Thoracic aorta (tissue), 2 donors: ENCODE measurements around the gene PHLDA3. TPM values are rescaled to one million over a fixed set of nuclear protein-coding genes. Genes with fewer than 3 reads are reported as not detected.
"Not testable (repeated sequence)": the region's sequence is repeated elsewhere in the genome, so short reads cannot be mapped to it uniquely, and the experiment has no call there.

Experiments used
- ATAC-seq: fragments of 150-250 bp; one replicate; pipeline ENCODE4 v1.8.0; 2017; ENCODE audit warnings: low read depth; ENCODE audit not compliant: insufficient number of reproducible peaks, low FRiP score
- DNase-seq: peaks from one replicate; pipeline ENCODE4 v3.0.0-alpha.2; 2020; ENCODE audit warnings: low spot score
- H3K27ac ChIP-seq, 2 donors: fragments of 200-600 bp; sonication (generic); 1 replicate in 1 of 2; 2 replicates in 1 of 2; pipeline ENCODE4 v1.5.1; 2016; ENCODE audit warnings: mild to moderate bottlenecking in 2 of 2, moderate library complexity in 2 of 2
- H3K27me3 ChIP-seq: fragments of 200-600 bp; sonication (generic); replicated peaks from 2 replicates; pipeline ENCODE4 v1.6.0; 2016; ENCODE audit warnings: mild to moderate bottlenecking; ENCODE audit not compliant: insufficient read depth
- H3K36me3 ChIP-seq: fragments of 200-600 bp; sonication (generic); one replicate; pipeline ENCODE4 v1.5.1; 2016
- H3K4me1 ChIP-seq, 2 donors: fragments of 200-600 bp; sonication (generic); 1 replicate in 1 of 2; 2 replicates in 1 of 2; pipeline versions ENCODE4 v1.5.1 to v1.6.0; 2016; ENCODE audit warnings: low read depth in 2 of 2, mild to moderate bottlenecking in 1 of 2; ENCODE audit not compliant: control insufficient read depth in 1 of 2
- H3K4me3 ChIP-seq: fragments of 200-600 bp; sonication (generic); 2 replicates; pipeline ENCODE4 v1.5.1; 2016; ENCODE audit warnings: mild to moderate bottlenecking
- H3K9me3 ChIP-seq: fragments of 200-600 bp; sonication (generic); 2 replicates; pipeline ENCODE4 v1.5.1; 2016
- CTCF ChIP-seq: fragments of 200-600 bp; sonication (generic); IDR thresholded peaks from one replicate; pipeline ENCODE4 v1.5.1; 2019; ENCODE audit warnings: antibody characterized with exemption
- total RNA-seq, 2 donors: library from RNA; depleted of rRNA; stranded (reverse); fragments of >200 nt; gene quantifications; one replicate each; pipeline versions ENCODE4 v1.1.0 to v1.2.3, GENCODE V29; 2016

Gene PHLDA3
- total RNA-seq, 2 donors from 2014 or later, result 65.7 to 134 TPM

GRCh38 chr1:201482755-201483154 lies 13.8 kb upstream of the PHLDA3 start:
- peaks cover 11 to 58% of the 10 kb centered on the region in 2 donors for H3K4me1 ChIP-seq
- no peak overlapping the region for H3K4me3 ChIP-seq
- ATAC-seq, result no peak
- H3K27ac ChIP-seq, result peak overlapping the region in 1 of 2 donors; percentile 61
- no peaks in the 10 kb centered on the region for H3K9me3 ChIP-seq
- H3K36me3 ChIP-seq, result peaks cover 38% of the 10 kb centered on the region
- no peak for DNase-seq
- no peaks in the 10 kb centered on the region for H3K27me3 ChIP-seq
- no peak for TF ChIP-seq CTCF

GRCh38 chr1:201481761-201482493 lies 12.9 kb upstream of the PHLDA3 start:
- peaks cover 11 to 49% of the 10 kb centered on the region in 2 donors for H3K4me1 ChIP-seq
- peak overlapping the region; percentile 68 for H3K4me3 ChIP-seq
- no peaks in the 10 kb centered on the region for H3K27me3 ChIP-seq
- peak; percentile 93 for TF ChIP-seq CTCF
- H3K27ac ChIP-seq, result peak overlapping the region; percentile 37 to 61
- DNase-seq (no peak), ATAC-seq (peak; percentile 3)
- H3K9me3 ChIP-seq, result no peaks in the 10 kb centered on the region
- H3K36me3 ChIP-seq, result peaks cover 31% of the 10 kb centered on the region

- Histone ChIP-seq H3K36me3 (peaks cover 22% of the 10 kb centered on the region), H3K4me1 (peaks cover 11 to 40% of the 10 kb centered on the region in 2 donors), H3K9me3 (no peaks in the 10 kb centered on the region), H3K4me3 (peak overlapping the region; percentile 68), H3K27me3 (no peaks in the 10 kb centered on the region), H3K27ac (peak overlapping the region; percentile 37 to 61)
- TF ChIP-seq CTCF, result no peak
- ATAC-seq (no peak), DNase-seq (no peak)
These were observed 12.0 kb upstream of the PHLDA3 start for GRCh38 chr1:201481004-201481380.

GRCh38 chr1:201480231-201481003 lies 11.4 kb upstream of the PHLDA3 start:
- TF ChIP-seq CTCF, result no peak
- Histone ChIP-seq H3K27ac (peak overlapping the region; percentile 61 to 65), H3K4me3 (peak overlapping the region; percentile 68), H3K36me3 (peaks cover 16% of the 10 kb centered on the region), H3K4me1 (peaks cover 14 to 39% of the 10 kb centered on the region in 2 donors), H3K9me3 (no peaks in the 10 kb centered on the region), H3K27me3 (no peaks in the 10 kb centered on the region)
- ATAC-seq (no peak), DNase-seq (no peak)

GRCh38 chr1:201479201-201479730 lies 10.3 kb upstream of the PHLDA3 start:
- TF ChIP-seq CTCF, result no peak
- Histone ChIP-seq H3K27me3 (no peaks in the 10 kb centered on the region), H3K4me1 (peaks cover 16 to 39% of the 10 kb centered on the region in 2 donors), H3K27ac (peak overlapping the region in 1 of 2 donors; percentile 65), H3K4me3 (no peak overlapping the region), H3K9me3 (no peaks in the 10 kb centered on the region), H3K36me3 (peaks cover 5% of the 10 kb centered on the region)
- ATAC-seq (no peak), DNase-seq (no peak)

- H3K27ac ChIP-seq, H3K9me3 ChIP-seq, H3K36me3 ChIP-seq, ATAC-seq, DNase-seq, H3K4me3 ChIP-seq, H3K27me3 ChIP-seq: not testable (repeated sequence)
- peaks cover 16 to 39% of the 10 kb centered on the region in 2 donors for H3K4me1 ChIP-seq
These were observed 9.7 kb upstream of the PHLDA3 start for GRCh38 chr1:201478666-201479065.
